Measurements from ENCODE around the gene FBXO31. TPM values are rescaled to one million over a fixed set of nuclear protein-coding genes. Genes with fewer than 3 reads are reported as not detected.

Gene FBXO31
- polyA plus RNA-seq, 1 donor from 2014 or later, result 20.6 TPM

DNA sequence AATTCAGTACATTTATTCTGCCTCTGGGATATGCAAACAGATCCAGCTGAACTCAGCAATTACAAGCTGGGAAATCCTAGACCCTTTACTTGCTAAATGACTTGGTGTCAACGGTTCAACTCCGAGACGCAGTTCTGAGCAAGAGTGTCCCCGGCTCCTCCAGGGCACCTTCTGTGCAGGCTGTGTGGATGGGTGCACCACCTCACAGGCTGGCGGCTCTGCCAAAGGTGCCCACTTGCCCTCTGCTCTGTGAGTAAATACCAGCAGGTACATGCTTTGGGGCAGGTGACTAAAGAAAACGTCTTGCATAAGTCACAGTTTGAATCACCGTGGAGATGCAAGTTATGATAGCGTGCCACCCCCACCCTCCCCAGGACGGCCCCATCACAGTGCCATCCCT lies 31.9 kb upstream of the FBXO31 start (continued):
- TF ChIP-seq, protein P1, sequence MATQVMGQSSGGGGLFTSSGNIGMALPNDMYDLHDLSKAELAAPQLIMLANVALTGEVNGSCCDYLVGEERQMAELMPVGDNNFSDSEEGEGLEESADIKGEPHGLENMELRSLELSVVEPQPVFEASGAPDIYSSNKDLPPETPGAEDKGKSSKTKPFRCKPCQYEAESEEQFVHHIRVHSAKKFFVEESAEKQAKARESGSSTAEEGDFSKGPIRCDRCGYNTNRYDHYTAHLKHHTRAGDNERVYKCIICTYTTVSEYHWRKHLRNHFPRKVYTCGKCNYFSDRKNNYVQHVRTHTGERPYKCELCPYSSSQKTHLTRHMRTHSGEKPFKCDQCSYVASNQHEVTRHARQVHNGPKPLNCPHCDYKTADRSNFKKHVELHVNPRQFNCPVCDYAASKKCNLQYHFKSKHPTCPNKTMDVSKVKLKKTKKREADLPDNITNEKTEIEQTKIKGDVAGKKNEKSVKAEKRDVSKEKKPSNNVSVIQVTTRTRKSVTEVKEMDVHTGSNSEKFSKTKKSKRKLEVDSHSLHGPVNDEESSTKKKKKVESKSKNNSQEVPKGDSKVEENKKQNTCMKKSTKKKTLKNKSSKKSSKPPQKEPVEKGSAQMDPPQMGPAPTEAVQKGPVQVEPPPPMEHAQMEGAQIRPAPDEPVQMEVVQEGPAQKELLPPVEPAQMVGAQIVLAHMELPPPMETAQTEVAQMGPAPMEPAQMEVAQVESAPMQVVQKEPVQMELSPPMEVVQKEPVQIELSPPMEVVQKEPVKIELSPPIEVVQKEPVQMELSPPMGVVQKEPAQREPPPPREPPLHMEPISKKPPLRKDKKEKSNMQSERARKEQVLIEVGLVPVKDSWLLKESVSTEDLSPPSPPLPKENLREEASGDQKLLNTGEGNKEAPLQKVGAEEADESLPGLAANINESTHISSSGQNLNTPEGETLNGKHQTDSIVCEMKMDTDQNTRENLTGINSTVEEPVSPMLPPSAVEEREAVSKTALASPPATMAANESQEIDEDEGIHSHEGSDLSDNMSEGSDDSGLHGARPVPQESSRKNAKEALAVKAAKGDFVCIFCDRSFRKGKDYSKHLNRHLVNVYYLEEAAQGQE (IDR thresholded peaks at IDR 0.05; ENCODE audit: borderline replicate concordance), result no peak

DNA sequence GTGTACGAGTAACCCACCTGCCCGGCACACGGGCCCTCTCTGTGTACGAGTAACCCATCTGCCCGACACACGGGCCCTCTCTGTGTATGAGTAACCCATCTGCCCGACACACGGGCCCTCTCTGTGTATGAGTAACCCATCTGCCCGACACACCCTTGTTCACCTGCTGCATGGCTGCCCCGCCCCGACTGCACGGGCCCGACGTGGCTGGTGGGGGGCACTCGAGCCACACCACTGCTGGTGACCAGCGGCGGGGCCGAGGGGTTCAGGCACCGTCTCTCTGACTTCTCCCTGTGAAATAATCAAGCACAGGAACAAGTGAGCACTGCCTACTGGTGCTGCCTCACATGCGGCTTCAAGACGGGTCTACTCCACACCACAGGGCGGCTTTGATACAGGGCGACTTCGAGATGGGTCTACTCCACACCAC lies 30.7 kb upstream of the FBXO31 start:
- Histone ChIP-seq H3K79me2 (replicated peaks; ENCODE audit: insufficient read depth, low read length) (no peaks in the 10 kb centered on the region), H3K36me3 (ENCODE audit: insufficient read depth, low read length) (no peaks in the 10 kb centered on the region), H3K4me2 (ENCODE audit: low read length) (no peak overlapping the region), H3K9me3 (ENCODE audit: low read length) (no peaks in the 10 kb centered on the region), H3K27me3 (ENCODE audit: insufficient read depth, low read depth, low read length) (no peaks in the 10 kb centered on the region), H3K27ac (ENCODE audit: low read length) (no peak overlapping the region), H3K9ac (ENCODE audit: low read length) (no peak overlapping the region), H4K20me1 (ENCODE audit: insufficient read depth) (no peaks in the 10 kb centered on the region), H3K9me2 (ENCODE audit: insufficient read depth, low read length) (no peaks in the 10 kb centered on the region), H3F3A (ENCODE audit: insufficient read depth, low read length, poor library complexity, severe bottlenecking) (no peaks in the 10 kb centered on the region), H2AFZ (ENCODE audit: low read depth, low read length) (no peak overlapping the region), H3K4me3 (ENCODE audit: low read length) (no peak overlapping the region)
- TF ChIP-seq EP300 (conservative IDR thresholded peaks at IDR 0.05; ENCODE audit: poor library complexity, severe bottlenecking), result no peak
- TF ChIP-seq, protein P1 (IDR thresholded peaks at IDR 0.05; ENCODE audit: borderline replicate concordance), result no peak
- no peak for TF ChIP-seq EZH2 (IDR thresholded peaks at IDR 0.05; ENCODE audit: borderline replicate concordance, insufficient read depth, low read length, poor library complexity, severe bottlenecking)
- no peak for TF ChIP-seq SMC3 (conservative IDR thresholded peaks at IDR 0.05; ENCODE audit: poor library complexity)
- TF ChIP-seq RAD21 (conservative IDR thresholded peaks at IDR 0.05), result no peak
- TF ChIP-seq POLR2AphosphoS5 (IDR thresholded peaks at IDR 0.05), result no peak
- no peak for TF ChIP-seq TAF1 (IDR thresholded peaks at IDR 0.05; ENCODE audit: low read depth)
- TF ChIP-seq, protein P2, sequence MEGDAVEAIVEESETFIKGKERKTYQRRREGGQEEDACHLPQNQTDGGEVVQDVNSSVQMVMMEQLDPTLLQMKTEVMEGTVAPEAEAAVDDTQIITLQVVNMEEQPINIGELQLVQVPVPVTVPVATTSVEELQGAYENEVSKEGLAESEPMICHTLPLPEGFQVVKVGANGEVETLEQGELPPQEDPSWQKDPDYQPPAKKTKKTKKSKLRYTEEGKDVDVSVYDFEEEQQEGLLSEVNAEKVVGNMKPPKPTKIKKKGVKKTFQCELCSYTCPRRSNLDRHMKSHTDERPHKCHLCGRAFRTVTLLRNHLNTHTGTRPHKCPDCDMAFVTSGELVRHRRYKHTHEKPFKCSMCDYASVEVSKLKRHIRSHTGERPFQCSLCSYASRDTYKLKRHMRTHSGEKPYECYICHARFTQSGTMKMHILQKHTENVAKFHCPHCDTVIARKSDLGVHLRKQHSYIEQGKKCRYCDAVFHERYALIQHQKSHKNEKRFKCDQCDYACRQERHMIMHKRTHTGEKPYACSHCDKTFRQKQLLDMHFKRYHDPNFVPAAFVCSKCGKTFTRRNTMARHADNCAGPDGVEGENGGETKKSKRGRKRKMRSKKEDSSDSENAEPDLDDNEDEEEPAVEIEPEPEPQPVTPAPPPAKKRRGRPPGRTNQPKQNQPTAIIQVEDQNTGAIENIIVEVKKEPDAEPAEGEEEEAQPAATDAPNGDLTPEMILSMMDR (IDR thresholded peaks at IDR 0.05; ENCODE audit: poor library complexity, severe bottlenecking), result no peak
